Muscle of back (tissue), 11 donors: ENCODE results near the gene CHIC1. TPM values are rescaled to one million over a fixed set of nuclear protein-coding genes. Genes with fewer than 3 reads are reported as not detected.
"Not testable (repeated sequence)": the region's sequence is repeated elsewhere in the genome, so short reads cannot be mapped to it uniquely, and the experiment has no call there.

Experiments
- DNase-seq, 3 donors: peaks; one replicate each; pipeline versions ENCODE4 v3.0.0 to v3.0.0-alpha.2; 2013
- polyA plus RNA-seq, 10 donors: library from polyadenylated mRNA; unstranded; fragments of 120-200 nt; gene quantifications; one replicate each; pipeline ENCODE4 v1.2.1, GENCODE V29; 2013; ENCODE audit not compliant: insufficient read length in 10 of 10

The CHIC1 gene
- polyA plus RNA-seq, 10 donors, result 7.1 to 11.0 (median 9.0) TPM

DNA sequence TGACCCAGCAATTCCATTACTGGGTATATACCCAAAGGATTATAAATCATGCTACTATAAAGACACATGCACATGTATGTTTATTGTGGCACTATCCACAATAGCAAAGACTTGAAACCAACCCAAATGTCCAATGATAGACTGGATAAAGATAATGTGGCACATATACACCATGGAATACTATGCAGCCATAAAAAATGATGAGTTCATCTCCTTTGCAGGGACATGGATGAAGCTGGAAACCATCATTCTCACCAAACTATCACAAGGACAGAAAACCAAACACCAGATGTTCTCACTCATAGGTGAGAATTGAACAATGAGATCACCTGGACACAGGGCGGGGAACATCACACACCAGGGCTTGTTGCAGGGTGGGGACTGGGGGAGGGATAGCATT lies 144.0 kb downstream of the CHIC1 start:
- not testable (repeated sequence) for DNase-seq

DNA sequence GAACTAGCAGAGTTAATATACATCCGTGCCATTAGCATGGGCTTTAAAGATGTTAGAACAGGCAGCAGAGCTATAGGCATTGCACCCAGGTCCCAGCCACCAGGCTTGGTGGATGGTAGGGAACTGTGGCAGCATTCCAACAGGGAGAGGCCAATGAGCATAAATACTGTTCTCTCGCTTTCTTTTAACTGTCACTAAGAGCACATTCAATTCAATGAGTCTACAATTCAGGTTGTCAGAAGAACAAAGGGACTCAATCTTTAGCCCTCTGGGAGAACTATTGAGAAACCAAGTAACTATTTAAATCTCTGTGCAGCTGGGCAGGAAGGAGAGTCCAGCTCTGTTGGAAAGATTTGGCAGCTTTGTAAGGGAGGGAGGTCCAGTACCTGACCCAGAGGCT lies 165.6 kb downstream of the CHIC1 start:
- DNase-seq, result no peak

Other genes starting within 250 kb of the CHIC1 start
- not detected for gene CDX4, start 116.1 kb upstream of the CHIC1 start, polyA plus RNA-seq